B cell (primary cell): Measurements from ENCODE around the gene ATAD3B. TPM values are rescaled to one million over a fixed set of nuclear protein-coding genes. Genes with fewer than 3 reads are reported as not detected.
A peak's percentile ranks its signal among the peaks of the same experiment; 100 is the strongest.

Source experiments
- ATAC-seq: fragments of 200-7000 bp; cut with Tn5 transposase; one replicate; pipeline ENCODE4 v1.10.0; 2021; ENCODE audit warnings: low read depth, mild to moderate bottlenecking, moderate number of reproducible peaks, moderate library complexity
- CTCF ChIA-PET: fragments of 350-600 bp; sonication (Branson Sonifier 250); formaldehyde crosslinking; loops from one replicate; lab custom pipeline; 2021; ENCODE audit warnings: antibody characterized with exemption, inconsistent platforms; lab: Charles Lee
- POLR2A ChIA-PET: fragments of 350-600 bp; sonication (Branson Sonifier 250); formaldehyde crosslinking; loops from one replicate; lab custom pipeline; 2021; ENCODE audit warnings: antibody characterized with exemption; lab: Charles Lee
- DNase-seq: peaks from one replicate; pipeline ENCODE4 v3.0.0; 2013
- H2AFZ ChIP-seq: 2 replicates; pipeline ENCODE4 v1.6.1; 2012; ENCODE audit warnings: mild to moderate bottlenecking, low read depth, low read length; ENCODE audit not compliant: insufficient read depth, poor library complexity, severe bottlenecking
- H3K27ac ChIP-seq, 2 donors: 1 replicate in 1 of 2; 2 replicates in 1 of 2; pipeline ENCODE4 v1.5.1; 2012 to 2013; ENCODE audit warnings: low read length in 2 of 2, mild to moderate bottlenecking in 2 of 2, moderate library complexity in 1 of 2
- H3K27me3 ChIP-seq, 4 experiments: fragments of 200-600 bp in 1 of 4; sonication (generic) in 1 of 4; replicated peaks in 1 of 4; 1 replicate in 2 of 4; 2 replicates in 2 of 4; pipeline versions ENCODE4 v1.6.1 to v1.7.0; 2013 to 2016; ENCODE audit warnings: low read length in 3 of 4, mild to moderate bottlenecking in 2 of 4, mixed read lengths in 1 of 4, moderate library complexity in 1 of 4; ENCODE audit not compliant: insufficient read depth in 4 of 4, control insufficient read depth in 3 of 4; ENCODE audit errors: control extremely low read depth in 1 of 4
- H3K36me3 ChIP-seq, 2 experiments: replicated peaks in 1 of 2; 1 replicate in 1 of 2; 2 replicates in 1 of 2; pipeline versions ENCODE4 v1.6.1 to v1.7.1; 2013; ENCODE audit warnings: low read length in 1 of 2; ENCODE audit not compliant: insufficient read depth in 2 of 2, control insufficient read depth in 1 of 2; ENCODE audit errors: control extremely low read depth in 1 of 2, extremely low read depth in 1 of 2
- H3K4me1 ChIP-seq, 2 donors: fragments of 200-600 bp in 1 of 2; sonication (generic) in 1 of 2; 1 replicate in 1 of 2; 2 replicates in 1 of 2; pipeline versions ENCODE4 v1.5.1 to v1.6.1; 2013 to 2017; ENCODE audit warnings: low read length in 2 of 2; ENCODE audit not compliant: control insufficient read depth in 2 of 2, insufficient read depth in 2 of 2
- H3K4me2 ChIP-seq: replicated peaks from 2 replicates; pipeline ENCODE3; 2012; ENCODE audit warnings: mild to moderate bottlenecking, low read depth, low read length; ENCODE audit not compliant: poor library complexity, severe bottlenecking
- H3K4me3 ChIP-seq, 5 experiments: fragments of 200-600 bp in 1 of 5; sonication (generic) in 1 of 5; 1 replicate in 3 of 5; 2 replicates in 2 of 5; pipeline versions ENCODE4 v1.5.1 to v1.7.0; 2011 to 2016; ENCODE audit warnings: low read length in 4 of 5, mild to moderate bottlenecking in 4 of 5, low read depth in 2 of 5, control low read depth in 1 of 5, moderate library complexity in 1 of 5; ENCODE audit not compliant: insufficient read depth in 1 of 5; ENCODE audit errors: control extremely low read depth in 1 of 5, extremely low read depth in 1 of 5
- H3K79me2 ChIP-seq: fragments of 200-600 bp; sonication (generic); one replicate; pipeline ENCODE4 v1.6.0; 2016; ENCODE audit warnings: low read length; ENCODE audit not compliant: control insufficient read depth, insufficient read depth
- H3K9ac ChIP-seq: fragments of 200-600 bp; sonication (generic); 2 replicates; pipeline ENCODE4 v1.6.1; 2017; ENCODE audit warnings: mild to moderate bottlenecking, low read length, moderate library complexity
- H3K9me3 ChIP-seq, 3 donors: one replicate each; pipeline versions ENCODE4 v1.6.1 to v1.7.1; 2013; ENCODE audit warnings: low read length in 2 of 3; ENCODE audit not compliant: control insufficient read depth in 2 of 3, insufficient read depth in 1 of 3; ENCODE audit errors: control extremely low read depth in 1 of 3
- H4K20me1 ChIP-seq: 2 replicates; pipeline ENCODE4 v1.6.0; 2012; ENCODE audit warnings: mild to moderate bottlenecking, low read length; ENCODE audit not compliant: insufficient read depth, control insufficient read depth, poor library complexity, severe bottlenecking
- H3K27ac Mint-ChIP-seq: one replicate; pipeline ENCODE4 v1.8.0; 2021; ENCODE audit warnings: mixed read lengths
- H3K27me3 Mint-ChIP-seq: one replicate; pipeline ENCODE4 v1.8.0; 2021; ENCODE audit warnings: mixed read lengths
- H3K4me1 Mint-ChIP-seq: one replicate; pipeline ENCODE4 v1.8.0; 2021; ENCODE audit warnings: mixed read lengths
- H3K4me3 Mint-ChIP-seq: one replicate; pipeline ENCODE4 v1.8.0; 2021; ENCODE audit warnings: mixed read lengths
- H3K9me3 Mint-ChIP-seq: one replicate; pipeline ENCODE4 v1.8.0; 2022; ENCODE audit warnings: mixed read lengths; ENCODE audit not compliant: insufficient read depth
- EZH2 ChIP-seq: IDR thresholded peaks from 2 replicates; pipeline ENCODE4 v1.6.1; 2012; ENCODE audit warnings: borderline replicate concordance, low read depth, mild to moderate bottlenecking, moderate library complexity, low read length; ENCODE audit not compliant: insufficient read depth, poor library complexity, severe bottlenecking
- WGBS: methylation state at CpG from one replicate; pipeline ENCODE4 v1.1.5; 2013; ENCODE audit warnings: missing lambda C conversion rate; ENCODE audit not compliant: insufficient coverage; 5-methylcytosine and 5-hydroxymethylcytosine counted together
- intact Hi-C: fragments of 100-400 bp; cut with micrococcal nuclease; formaldehyde crosslinking; loops from one replicate; pipeline ENCODE4 v1.10.0; 2022
- polyA plus RNA-seq: library from polyadenylated mRNA; depleted of rRNA; stranded (reverse); fragments of >200 nt; gene quantifications from 2 replicates; pipeline ENCODE4 v1.2.3, GENCODE V29; 2012
- total RNA-seq, 2 donors: library from RNA; stranded (reverse); fragments of 120-200 nt in 1 of 2; gene quantifications; 1 replicate in 1 of 2; 2 replicates in 1 of 2; pipeline versions ENCODE4 v1.2.3 to v1.2.4, GENCODE V29; 2013 to 2022
- TF ChIP-seq, protein P1 (sequence below): fragments of 200-600 bp; IDR thresholded peaks from one replicate; pipeline ENCODE4 v1.8.0; 2022; ENCODE audit warnings: antibody characterized with exemption, mild to moderate bottlenecking

The ATAD3B gene
- total and polyA plus RNA-seq, 2 donors (not counting 1 experiment from before 2014, with no cell fraction given): 50.9 to 51.5 TPM

GRCh38 chr1:1433804-1434130, 37.8 kb upstream of the ATAD3B start:
- Mint-ChIP-seq H3K9me3 (no peaks in the 10 kb centered on the region), H3K4me1 (peaks cover 12% of the 10 kb centered on the region), H3K27ac (no peak overlapping the region), H3K4me3 (no peak overlapping the region), H3K27me3 (peaks cover 28% of the 10 kb centered on the region)
- no peak overlapping the region for H3K4me3 ChIP-seq
- peaks cover 0 to 71% (median 36%) of the 10 kb centered on the region in 4 experiments for H3K27me3 ChIP-seq
- WGBS: 5% methylated on average over 12 of the region's 12 CpGs
- CTCF ChIA-PET: no interaction called here
- DNase-seq (peak; percentile 44), ATAC-seq (no peak)
- H3K36me3 ChIP-seq: no peaks in the 10 kb centered on the region
- TF ChIP-seq EZH2: no peak
- TF ChIP-seq, protein P1, sequence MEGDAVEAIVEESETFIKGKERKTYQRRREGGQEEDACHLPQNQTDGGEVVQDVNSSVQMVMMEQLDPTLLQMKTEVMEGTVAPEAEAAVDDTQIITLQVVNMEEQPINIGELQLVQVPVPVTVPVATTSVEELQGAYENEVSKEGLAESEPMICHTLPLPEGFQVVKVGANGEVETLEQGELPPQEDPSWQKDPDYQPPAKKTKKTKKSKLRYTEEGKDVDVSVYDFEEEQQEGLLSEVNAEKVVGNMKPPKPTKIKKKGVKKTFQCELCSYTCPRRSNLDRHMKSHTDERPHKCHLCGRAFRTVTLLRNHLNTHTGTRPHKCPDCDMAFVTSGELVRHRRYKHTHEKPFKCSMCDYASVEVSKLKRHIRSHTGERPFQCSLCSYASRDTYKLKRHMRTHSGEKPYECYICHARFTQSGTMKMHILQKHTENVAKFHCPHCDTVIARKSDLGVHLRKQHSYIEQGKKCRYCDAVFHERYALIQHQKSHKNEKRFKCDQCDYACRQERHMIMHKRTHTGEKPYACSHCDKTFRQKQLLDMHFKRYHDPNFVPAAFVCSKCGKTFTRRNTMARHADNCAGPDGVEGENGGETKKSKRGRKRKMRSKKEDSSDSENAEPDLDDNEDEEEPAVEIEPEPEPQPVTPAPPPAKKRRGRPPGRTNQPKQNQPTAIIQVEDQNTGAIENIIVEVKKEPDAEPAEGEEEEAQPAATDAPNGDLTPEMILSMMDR: no peak
- POLR2A ChIA-PET: no interaction called here
- no peak overlapping the region for H3K9ac ChIP-seq
- H3K27ac ChIP-seq: no peak overlapping the region
- intact Hi-C loops: no loop called here
- peak overlapping the region; percentile 14 for H2AFZ ChIP-seq
- H3K4me1 ChIP-seq: peaks cover 35% of the 10 kb centered on the region in 2 donors
- peaks cover 0 to 31% (median 0%) of the 10 kb centered on the region in 3 donors for H3K9me3 ChIP-seq
- H3K79me2 ChIP-seq: no peaks in the 10 kb centered on the region
- no peaks in the 10 kb centered on the region for H4K20me1 ChIP-seq
- peak overlapping the region; percentile 86 for H3K4me2 ChIP-seq

DNA sequence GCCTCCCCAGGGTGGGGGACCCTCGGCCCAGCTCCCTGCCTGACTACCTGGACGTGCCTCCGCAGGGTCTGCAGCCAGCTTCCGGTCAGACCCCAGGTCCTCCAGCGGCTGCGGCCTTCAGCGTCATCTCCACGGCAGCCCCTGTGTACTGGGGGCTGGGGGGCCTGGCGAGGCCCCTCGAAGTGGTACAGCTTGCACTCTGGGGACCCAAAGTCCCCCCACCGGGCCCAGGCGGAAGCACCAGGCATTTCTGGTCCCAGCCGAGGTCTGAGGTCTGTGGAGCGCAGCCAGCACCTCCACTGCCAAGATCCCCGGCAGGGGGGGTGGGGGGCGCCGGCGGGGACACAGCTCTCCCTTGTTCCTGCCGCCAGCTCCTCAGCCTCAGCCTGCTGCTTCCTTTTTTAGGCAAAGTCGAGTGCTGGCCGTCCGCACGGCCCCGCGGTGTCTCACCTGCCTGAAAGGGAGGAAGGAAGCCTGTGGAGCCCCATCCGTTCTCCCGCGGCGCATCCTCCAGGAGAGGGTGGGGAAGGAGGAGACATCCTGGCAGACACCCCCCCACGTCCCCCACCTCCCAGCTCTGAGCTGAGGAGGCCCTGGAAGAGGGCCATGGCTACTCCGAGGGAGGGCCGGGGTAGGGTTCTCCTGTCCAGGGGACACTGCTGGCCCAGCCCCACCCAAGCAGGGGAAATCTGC, 37.3 kb upstream of the ATAD3B start:
- Histone ChIP-seq H3K27ac (no peak overlapping the region), H3K4me1 (peaks cover 35% of the 10 kb centered on the region in 2 donors), H3K4me3 (no peak overlapping the region), H3K36me3 (no peaks in the 10 kb centered on the region), H3K9me3 (peaks cover 0 to 31% (median 0%) of the 10 kb centered on the region in 3 donors), H3K9ac (no peak overlapping the region), H4K20me1 (no peaks in the 10 kb centered on the region), H3K4me2 (peak overlapping the region; percentile 86), H3K79me2 (no peaks in the 10 kb centered on the region), H2AFZ (peak overlapping the region; percentile 14), H3K27me3 (peaks cover 0 to 74% (median 35%) of the 10 kb centered on the region in 4 experiments)
- peak; percentile 56 for DNase-seq
- no peak for TF ChIP-seq EZH2
- TF ChIP-seq, protein P1: no peak
- intact Hi-C loops: no loop called here
- Mint-ChIP-seq H3K4me1 (peaks cover 12% of the 10 kb centered on the region), H3K4me3 (no peak overlapping the region), H3K9me3 (no peaks in the 10 kb centered on the region), H3K27ac (no peak overlapping the region), H3K27me3 (peaks cover 29% of the 10 kb centered on the region)
- 6% methylated on average over 21 of the region's 32 CpGs for WGBS
- POLR2A ChIA-PET: no interaction called here
- no peak for ATAC-seq
- CTCF ChIA-PET: no interaction called here
